Neural progenitor cell (in vitro differentiated cells): ENCODE data around the gene SLC29A1. TPM values are rescaled to one million over a fixed set of nuclear protein-coding genes. Genes with fewer than 3 reads are reported as not detected.
A peak's percentile ranks its signal among the peaks of the same experiment; 100 is the strongest.

Experiments used
- DNase-seq: peaks from one replicate; pipeline ENCODE4 v3.0.0-alpha.2; 2016; ENCODE audit warnings: low spot score
- H2AFZ ChIP-seq: fragments of 200-600 bp; sonication (generic); replicated peaks from 2 replicates; pipeline ENCODE4 v1.6.1; 2016; ENCODE audit warnings: antibody characterized with exemption
- H3F3A ChIP-seq: fragments of 200-600 bp; sonication (generic); 2 replicates; pipeline ENCODE4 v1.6.1; 2016; ENCODE audit warnings: antibody characterized with exemption, low read depth
- H3K27ac ChIP-seq: fragments of 200-600 bp; sonication (generic); 2 replicates; pipeline ENCODE4 v1.5.1; 2016; ENCODE audit warnings: mild to moderate bottlenecking
- H3K27me3 ChIP-seq: fragments of 200-600 bp; sonication (generic); 2 replicates; pipeline ENCODE4 v1.6.1; 2016; ENCODE audit warnings: mild to moderate bottlenecking, moderate library complexity
- H3K36me3 ChIP-seq: fragments of 200-600 bp; sonication (generic); 2 replicates; pipeline ENCODE4 v1.5.1; 2016
- H3K4me1 ChIP-seq: fragments of 200-600 bp; sonication (generic); 2 replicates; pipeline ENCODE4 v1.6.1; 2016; ENCODE audit warnings: mixed run types
- H3K4me2 ChIP-seq: fragments of 200-600 bp; sonication (generic); 2 replicates; pipeline ENCODE4 v1.6.1; 2016
- H3K4me3 ChIP-seq: fragments of 200-600 bp; sonication (generic); 2 replicates; pipeline ENCODE4 v1.5.1; 2016
- H3K79me2 ChIP-seq: fragments of 200-600 bp; sonication (generic); 2 replicates; pipeline ENCODE4 v1.6.1; 2016; ENCODE audit warnings: low read depth
- H3K9ac ChIP-seq: fragments of 200-600 bp; sonication (generic); 2 replicates; pipeline ENCODE4 v1.6.1; 2016
- H3K9me3 ChIP-seq: fragments of 200-600 bp; sonication (generic); 2 replicates; pipeline ENCODE4 v1.5.1; 2016; ENCODE audit warnings: low read depth
- H4K20me1 ChIP-seq: fragments of 200-600 bp; sonication (generic); 2 replicates; pipeline ENCODE4 v1.6.1; 2016; ENCODE audit warnings: low read depth
- H3K27ac Mint-ChIP-seq: 3 replicates; pipeline ENCODE4 v1.8.0; 2021; ENCODE audit warnings: mixed read lengths
- H3K27me3 Mint-ChIP-seq: 2 replicates; pipeline ENCODE4 v1.8.0; 2022; ENCODE audit warnings: low read depth, mild to moderate bottlenecking, inconsistent platforms, moderate library complexity, mixed read lengths; ENCODE audit not compliant: insufficient read depth
- H3K36me3 Mint-ChIP-seq: 3 replicates; pipeline ENCODE4 v1.8.0; 2021; ENCODE audit warnings: mixed read lengths
- H3K4me1 Mint-ChIP-seq: 3 replicates; pipeline ENCODE4 v1.8.0; 2021; ENCODE audit warnings: mixed read lengths
- H3K4me3 Mint-ChIP-seq: 3 replicates; pipeline ENCODE4 v1.8.0; 2021; ENCODE audit warnings: mild to moderate bottlenecking, moderate library complexity, mixed read lengths
- H3K9me3 Mint-ChIP-seq: 3 replicates; pipeline ENCODE4 v1.8.0; 2020; ENCODE audit warnings: mixed read lengths
- CTCF ChIP-seq: fragments of 200-600 bp; sonication (generic); IDR thresholded peaks from 2 replicates; pipeline ENCODE4 v1.5.1; 2017; ENCODE audit warnings: antibody characterized with exemption, mild to moderate bottlenecking
- EZH2 ChIP-seq: fragments of 200-600 bp; sonication (generic); IDR thresholded peaks from 2 replicates; pipeline ENCODE4 v1.6.1; 2017; ENCODE audit warnings: antibody characterized with exemption, mild to moderate bottlenecking, moderate library complexity
- EZH2phosphoT487 ChIP-seq: fragments of 200-600 bp; sonication (generic); IDR thresholded peaks from 2 replicates; pipeline ENCODE4 v1.6.1; 2017; ENCODE audit warnings: antibody characterized with exemption
- total RNA-seq: library from RNA; depleted of rRNA; stranded (reverse); fragments of >200 nt; gene quantifications from 2 replicates; pipeline ENCODE4 v1.2.3, GENCODE V29; 2015; ENCODE audit warnings: low replicate concordance

SLC29A1 gene
- total RNA-seq, 1 donor from 2014 or later, result 34.8 TPM

DNA sequence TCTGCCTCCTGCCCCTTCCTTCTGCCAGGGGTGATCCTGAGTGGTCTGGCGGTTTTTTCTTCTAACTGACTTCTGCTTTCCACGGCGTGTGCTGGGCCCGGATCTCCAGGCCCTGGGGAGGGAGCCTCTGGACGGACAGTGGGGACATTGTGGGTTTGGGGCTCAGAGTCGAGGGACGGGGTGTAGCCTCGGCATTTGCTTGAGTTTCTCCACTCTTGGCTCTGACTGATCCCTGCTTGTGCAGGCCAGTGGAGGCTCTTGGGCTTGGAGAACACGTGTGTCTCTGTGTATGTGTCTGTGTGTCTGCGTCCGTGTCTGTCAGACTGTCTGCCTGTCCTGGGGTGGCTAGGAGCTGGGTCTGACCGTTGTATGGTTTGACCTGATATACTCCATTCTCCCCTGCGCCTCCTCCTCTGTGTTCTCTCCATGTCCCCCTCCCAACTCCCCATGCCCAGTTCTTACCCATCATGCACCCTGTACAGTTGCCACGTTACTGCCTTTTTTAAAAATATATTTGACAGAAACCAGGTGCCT is 10.2 kb downstream of the SLC29A1 start:
- H3K4me3 Mint-ChIP-seq, result no peak overlapping the region

DNA sequence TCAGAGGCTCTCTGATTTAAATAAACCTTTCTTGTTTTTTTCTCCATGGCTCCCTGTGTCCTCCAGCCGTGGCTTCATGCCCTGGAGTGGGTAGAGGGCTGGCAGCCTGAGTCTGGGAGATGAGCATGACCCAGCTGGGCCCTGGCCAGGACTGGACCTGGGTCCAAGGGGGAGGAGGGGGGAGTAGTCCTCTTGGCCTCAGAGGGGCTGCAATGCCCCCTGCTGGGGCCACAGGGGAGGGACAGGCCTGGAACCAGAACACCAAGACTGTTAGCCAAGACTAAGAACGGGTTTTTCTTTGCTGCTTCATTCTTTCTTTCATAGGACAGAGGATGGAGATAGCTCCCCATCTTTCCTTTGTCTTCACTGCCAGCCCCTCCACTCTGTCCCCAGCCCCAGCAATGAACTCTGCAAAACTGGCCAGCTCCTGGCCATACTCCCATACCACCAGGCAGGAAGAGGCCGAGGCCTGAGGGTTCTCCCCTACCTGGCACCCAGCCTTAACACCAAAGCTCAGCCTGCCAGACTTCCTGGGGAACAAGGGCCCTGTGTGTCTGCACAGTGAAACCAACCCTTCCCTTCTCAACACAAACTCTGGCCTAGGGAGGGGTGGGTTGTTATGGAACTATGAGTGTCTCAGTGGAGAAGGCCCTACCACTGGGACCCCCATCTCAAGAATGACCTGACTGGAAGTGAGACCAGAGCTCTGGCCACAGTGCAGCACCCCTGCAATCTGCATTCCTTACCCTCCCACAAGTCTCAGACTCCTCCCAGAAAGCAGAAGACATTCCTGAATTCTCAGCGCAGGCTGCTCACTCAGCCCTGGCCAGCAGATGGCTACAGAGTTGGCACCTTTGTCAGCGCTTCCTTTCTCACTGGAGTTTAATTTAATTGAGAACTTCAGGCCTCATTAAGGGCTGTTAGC is 11.0 kb downstream of the SLC29A1 start:
- Mint-ChIP-seq H3K27me3 (peaks cover 9% of the 10 kb centered on the region), H3K9me3 (no peaks in the 10 kb centered on the region), H3K4me1 (peaks cover 30% of the 10 kb centered on the region), H3K36me3 (peaks cover 9% of the 10 kb centered on the region), H3K4me3 (peak overlapping the region; percentile 4), H3K27ac (peak overlapping the region; percentile 57)
- H3K79me2 ChIP-seq, result no peaks in the 10 kb centered on the region
- H3K9ac ChIP-seq, result no peak overlapping the region
- DNase-seq, result peak; percentile 87
- H2AFZ ChIP-seq, result no peak overlapping the region
- no peaks in the 10 kb centered on the region for H3K9me3 ChIP-seq
- H3F3A ChIP-seq, result peaks cover 21% of the 10 kb centered on the region
- TF ChIP-seq CTCF, result peak; percentile 70
- TF ChIP-seq EZH2, result no peak
- peaks cover 8% of the 10 kb centered on the region for H3K4me1 ChIP-seq
- no peaks in the 10 kb centered on the region for H4K20me1 ChIP-seq
- no peak overlapping the region for H3K4me3 ChIP-seq
- H3K27ac ChIP-seq, result no peak overlapping the region
- peak overlapping the region; percentile 5 for H3K4me2 ChIP-seq
- H3K36me3 ChIP-seq, result no peaks in the 10 kb centered on the region
- H3K27me3 ChIP-seq, result no peaks in the 10 kb centered on the region

More for the DNA sequence above, 10.2 kb downstream of the SLC29A1 start:
- Histone ChIP-seq H3K4me2 (no peak overlapping the region), H3K9me3 (no peaks in the 10 kb centered on the region), H3K36me3 (no peaks in the 10 kb centered on the region), H3K27me3 (no peaks in the 10 kb centered on the region), H3K4me1 (peaks cover 8% of the 10 kb centered on the region), H3K9ac (no peak overlapping the region), H3F3A (peaks cover 19% of the 10 kb centered on the region), H4K20me1 (no peaks in the 10 kb centered on the region), H3K27ac (no peak overlapping the region), H3K4me3 (no peak overlapping the region), H3K79me2 (no peaks in the 10 kb centered on the region), H2AFZ (no peak overlapping the region)
- H3K27ac Mint-ChIP-seq, result peak overlapping the region; percentile 38
- H3K36me3 Mint-ChIP-seq, result peaks cover 9% of the 10 kb centered on the region
- TF ChIP-seq CTCF (no peak), EZH2phosphoT487 (no peak), EZH2 (no peak)
- H3K9me3 Mint-ChIP-seq, result no peaks in the 10 kb centered on the region
- no peak for DNase-seq
- H3K27me3 Mint-ChIP-seq, result peaks cover 9% of the 10 kb centered on the region
- H3K4me1 Mint-ChIP-seq, result peaks cover 30% of the 10 kb centered on the region

GRCh38 chr6:44235269-44235668 is 11.9 kb downstream of the SLC29A1 start:
- no peak for DNase-seq
- H3K4me3 ChIP-seq, result no peak overlapping the region
- Mint-ChIP-seq H3K4me1 (peaks cover 30% of the 10 kb centered on the region), H3K9me3 (no peaks in the 10 kb centered on the region), H3K4me3 (no peak overlapping the region), H3K27me3 (peaks cover 9% of the 10 kb centered on the region), H3K27ac (no peak overlapping the region), H3K36me3 (peaks cover 9% of the 10 kb centered on the region)
- H3K9ac ChIP-seq, result no peak overlapping the region
- TF ChIP-seq EZH2phosphoT487, result no peak
- no peak for TF ChIP-seq EZH2
- no peak for TF ChIP-seq CTCF
- H2AFZ ChIP-seq, result no peak overlapping the region
- H4K20me1 ChIP-seq, result no peaks in the 10 kb centered on the region
- no peaks in the 10 kb centered on the region for H3K36me3 ChIP-seq
- H3K27me3 ChIP-seq, result no peaks in the 10 kb centered on the region
- H3K4me1 ChIP-seq, result peaks cover 8% of the 10 kb centered on the region
- peaks cover 22% of the 10 kb centered on the region for H3F3A ChIP-seq
- no peaks in the 10 kb centered on the region for H3K9me3 ChIP-seq
- no peaks in the 10 kb centered on the region for H3K79me2 ChIP-seq
- no peak overlapping the region for H3K27ac ChIP-seq
- no peak overlapping the region for H3K4me2 ChIP-seq
